Heart left ventricle (tissue), 16 donors: ENCODE results near the gene CAVIN4. TPM values are rescaled to one million over a fixed set of nuclear protein-coding genes. Genes with fewer than 3 reads are reported as not detected.

ENCODE experiments used
- ATAC-seq, 4 donors: fragments of 200-7000 bp; cut with Tn5 transposase; one replicate each; pipeline ENCODE4 v1.9.1; 2020 to 2022; ENCODE audit warnings: moderate library complexity in 4 of 4, mild to moderate bottlenecking in 3 of 4, moderate number of reproducible peaks in 1 of 4
- DNase-seq, 5 donors: peaks; one replicate each; pipeline ENCODE4 v3.0.0-alpha.2; 2020
- H3K27ac ChIP-seq, 12 donors: fragments of 200-600 bp; sonication (generic) in 4 of 12; one replicate each; pipeline versions ENCODE4 v1.5.0 to v1.8.0; 2016 to 2022; ENCODE audit warnings: mild to moderate bottlenecking in 2 of 12
- H3K27me3 ChIP-seq, 9 donors: fragments of 200-600 bp; sonication (generic) in 2 of 9; one replicate each; pipeline versions ENCODE4 v1.5.1 to v1.8.0; 2016 to 2022; ENCODE audit warnings: mild to moderate bottlenecking in 3 of 9
- H3K36me3 ChIP-seq, 9 donors: fragments of 200-600 bp; sonication (generic) in 2 of 9; one replicate each; pipeline versions ENCODE4 v1.5.0 to v1.8.0; 2018 to 2022; ENCODE audit warnings: mild to moderate bottlenecking in 2 of 9
- H3K4me1 ChIP-seq, 12 donors: fragments of 200-600 bp; sonication (generic) in 4 of 12; one replicate each; pipeline versions ENCODE4 v1.5.0 to v1.8.0; 2016 to 2022; ENCODE audit warnings: mild to moderate bottlenecking in 3 of 12
- H3K4me3 ChIP-seq, 12 donors: fragments of 200-600 bp; sonication (generic) in 4 of 12; one replicate each; pipeline versions ENCODE4 v1.5.0 to v1.8.0; 2017 to 2022; ENCODE audit warnings: mild to moderate bottlenecking in 9 of 12, moderate library complexity in 4 of 12
- H3K9me3 ChIP-seq, 12 donors: fragments of 200-600 bp; sonication (generic) in 4 of 12; one replicate each; pipeline versions ENCODE4 v1.5.0 to v1.8.0; 2016 to 2022; ENCODE audit warnings: mild to moderate bottlenecking in 1 of 12
- CTCF ChIP-seq, 12 donors: fragments of 200-600 bp; sonication (generic) in 4 of 12; IDR thresholded peaks; one replicate each; pipeline versions ENCODE4 v1.5.0 to v1.8.0; 2018 to 2022; ENCODE audit warnings: antibody characterized with exemption in 12 of 12, mild to moderate bottlenecking in 5 of 12
- POLR2A ChIP-seq, 2 donors: fragments of 450-650 bp; IDR thresholded peaks; one replicate each; pipeline ENCODE4 v1.6.1; 2017; ENCODE audit warnings: antibody characterized with exemption in 2 of 2, mild to moderate bottlenecking in 2 of 2, moderate library complexity in 2 of 2
- WGBS, 4 donors: extraction: QIAGEN DNeasy Blood & Tissue Kit in 2 of 4; methylation state at CpG; one replicate each; pipeline versions ENCODE4 v1.1.5 to v1.1.7; 2013 to 2018; 5-methylcytosine and 5-hydroxymethylcytosine counted together
- intact Hi-C, 10 donors: fragments of 100-400 bp; cut with DNase I; formaldehyde crosslinking; loops; one replicate each; pipeline versions ENCODE4 v1.11.1 to v1.14.2; 2022
- polyA plus RNA-seq, 2 donors: library from polyadenylated mRNA; stranded (reverse); fragments of 200-250 nt; gene quantifications; one replicate each; pipeline ENCODE4 v1.2.3, GENCODE V29; 2013
- total RNA-seq, 9 donors: library from RNA; depleted of rRNA in 2 of 9; stranded (reverse); fragments of >200 nt in 2 of 9; fragmentation: NEBNext Ultra II Directional in 3 of 9; extraction: Animal tissue kit (Norgen Biotek cat#: 25700) in 3 of 9; gene quantifications; one replicate each; pipeline versions ENCODE4 v1.1.0 to v1.2.4, GENCODE V29; 2016 to 2023
- donor health status: ischemic (EF 13 %, LVEDD 7.1; RV severe dilation, severe dysfunction).
- donor health status: healthy with polysubstance abuse.
- donor health status: DM: no; HTN: yes; CAD: no.
- donor health status: DM: no; HTN: no; CAD: no.
- donor health status: ischemic (EF 25% LVEDD 6.9; RV normal size, moderate dysfunction).
- donor health status: ischemic (EF 25% LVEDD 5.7; RV mildly dilated, moderate dysfunction).
- donor health status: healthy.
- donor health status: DM: yes; HTN: yes; CAD: no.
- donor health status: ischemic (EF 35%, LVEDD 5.7; RV mildly dilated, moderate dysfunction).
- donor health status: nonischemic (EF 11% LVEDD 7.7; RV severe dilation, severe dysfunction).
- donor health status: DM: yes; HTN: yes; CAD: no.
- donor health status: PGD.
- donor health status: ischemic (EF 29% LVEDD 5.4; RV normal size, mild dysfunction).
- donor health status: nonischemic (EF 23%, LVEDD 6.1; RV moderate dilation, normal function).

The CAVIN4 gene
- total and polyA plus RNA-seq, 11 donors = 13.9 to 133 (median 62.4) TPM

DNA sequence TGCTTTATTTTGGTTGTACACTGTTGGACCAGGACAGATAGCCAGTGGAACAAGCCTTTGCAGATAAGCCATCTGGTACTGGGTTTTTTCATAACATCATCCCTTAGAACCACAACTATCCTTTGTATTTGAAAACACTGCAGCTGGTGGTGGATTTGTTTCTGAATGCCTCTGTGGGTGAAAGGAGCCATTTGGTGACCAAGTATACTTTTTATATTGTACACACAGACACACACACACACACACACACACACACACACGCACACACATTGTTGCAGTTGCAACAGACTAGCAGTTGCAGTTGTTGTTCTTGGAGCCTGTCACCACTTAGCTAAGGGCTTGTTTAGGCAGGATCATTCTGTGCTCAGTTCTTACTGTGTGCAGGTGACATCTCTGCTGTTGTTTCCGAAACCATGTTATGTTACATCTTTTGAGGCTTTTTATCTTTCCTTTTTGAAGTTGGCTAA, 22.9 kb upstream of the CAVIN4 start:
- DNase-seq (no peak), ATAC-seq (no peak)
- Histone ChIP-seq H3K4me3 (no peak overlapping the region), H3K27ac (no peak overlapping the region), H3K36me3 (no peaks in the 10 kb centered on the region), H3K27me3 (no peaks in the 10 kb centered on the region), H3K9me3 (no peaks in the 10 kb centered on the region), H3K4me1 (no peaks in the 10 kb centered on the region)
- TF ChIP-seq CTCF (IDR thresholded peaks at IDR 0.05) (no peak), POLR2A (IDR thresholded peaks at IDR 0.05) (no peak)
- intact Hi-C loops = no loop called here
- WGBS, 4 donors = 33 to 88% (median 76%) methylated on average over 2 of the region's 2 CpGs

GRCh38 chr9:100555471-100555870, 22.4 kb upstream of the CAVIN4 start:
- Histone ChIP-seq H3K27ac (no peak overlapping the region), H3K4me3 (no peak overlapping the region), H3K4me1 (no peaks in the 10 kb centered on the region), H3K36me3 (no peaks in the 10 kb centered on the region), H3K9me3 (no peaks in the 10 kb centered on the region), H3K27me3 (no peaks in the 10 kb centered on the region)
- ATAC-seq (no peak), DNase-seq (no peak)
- 94 to 97% (median 96%) methylated on average over 1 of the region's 1 CpG for WGBS, 4 donors
- intact Hi-C loops = no loop called here
- TF ChIP-seq POLR2A (IDR thresholded peaks at IDR 0.05) = no peak
- TF ChIP-seq CTCF (IDR thresholded peaks at IDR 0.05) = no peak

GRCh38 chr9:100557053-100557452, 20.8 kb upstream of the CAVIN4 start:
- ATAC-seq (no peak), DNase-seq (no peak)
- Histone ChIP-seq H3K4me1 (no peaks in the 10 kb centered on the region), H3K9me3 (no peaks in the 10 kb centered on the region), H3K36me3 (no peaks in the 10 kb centered on the region), H3K27me3 (no peaks in the 10 kb centered on the region), H3K27ac (no peak overlapping the region), H3K4me3 (no peak overlapping the region)
- intact Hi-C loops = no loop called here
- 94 to 97% (median 96%) methylated on average over 3 of the region's 3 CpGs for WGBS, 4 donors
- no peak for TF ChIP-seq POLR2A (IDR thresholded peaks at IDR 0.05)
- TF ChIP-seq CTCF (IDR thresholded peaks at IDR 0.05) = no peak

GRCh38 chr9:100561256-100561655, 16.6 kb upstream of the CAVIN4 start:
- DNase-seq = no peak
- H3K27ac ChIP-seq = no peak overlapping the region
- WGBS, 4 donors = 92 to 96% (median 93%) methylated on average over 3 of the region's 3 CpGs

More at GRCh38 chr9:100561256-100561655, 16.6 kb upstream of the CAVIN4 start:
- intact Hi-C loops = loop anchor here in 1 of 10 donors (10.0 kb wide), 1 partner anchor 46 kb away; no protein-coding TSS in a partner anchor
- Histone ChIP-seq H3K4me3 (no peak overlapping the region), H3K4me1 (no peaks in the 10 kb centered on the region), H3K27me3 (no peaks in the 10 kb centered on the region), H3K9me3 (no peaks in the 10 kb centered on the region), H3K36me3 (no peaks in the 10 kb centered on the region)
- no peak for ATAC-seq
- TF ChIP-seq CTCF (IDR thresholded peaks at IDR 0.05) = no peak
- TF ChIP-seq POLR2A (IDR thresholded peaks at IDR 0.05) = no peak
